ENCODE measurements around the gene RNF135.

- no peak for TF ChIP-seq EZH2 (IDR thresholded peaks at IDR 0.05; ENCODE audit: borderline replicate concordance, control insufficient read depth, low read depth, low read length)
- TF ChIP-seq BMI1 (IDR thresholded peaks at IDR 0.05; ENCODE audit: borderline replicate concordance): no peak
- TF ChIP-seq CTCF (IDR thresholded peaks at IDR 0.05 in 2 of 3, conservative IDR thresholded peaks at IDR 0.05 in 1 of 3; ENCODE audit: control insufficient read depth in 2 of 3, extremely low read depth in 1 of 3, insufficient read depth in 1 of 3, low read depth in 3 of 3, low read length in 3 of 3): no peak
- TF ChIP-seq ATF2 (IDR thresholded peaks at IDR 0.05; ENCODE audit: low read length): no peak
- TF ChIP-seq POLR2AphosphoS2 (IDR thresholded peaks at IDR 0.05; ENCODE audit: low read depth, low read length): no peak
- no peak for TF ChIP-seq ZNF207 (IDR thresholded peaks at IDR 0.05; ENCODE audit: borderline replicate concordance)
- no peak for TF ChIP-seq TAF1 (IDR thresholded peaks at IDR 0.05; ENCODE audit: borderline replicate concordance, low read depth, low read length)
- TF ChIP-seq ZNF274 (IDR thresholded peaks at IDR 0.05; ENCODE audit: insufficient read depth, insufficient read length): no peak
- no peak for TF ChIP-seq NFIC (IDR thresholded peaks at IDR 0.05; ENCODE audit: low read depth, low read length)
- TF ChIP-seq SREBF2 (IDR thresholded peaks at IDR 0.05; ENCODE audit: low read length): no peak
Observed at GRCh38 chr17:31019004-31019403, 48.2 kb downstream of the RNF135 start.

Data from GM12878 (cell line).